H7 (cell line): Measurements from ENCODE around the gene ARHGAP22. TPM values are rescaled to one million over a fixed set of nuclear protein-coding genes. Genes with fewer than 3 reads are reported as not detected.

Experiments used
- DNase-seq: peaks from one replicate; pipeline ENCODE4 v3.0.0; 2012
- H3K27me3 ChIP-seq: 2 replicates; pipeline ENCODE4 v1.6.0; 2011; ENCODE audit warnings: mild to moderate bottlenecking, low read length; ENCODE audit not compliant: control insufficient read depth, insufficient read depth
- H3K36me3 ChIP-seq: replicated peaks from 2 replicates; pipeline ENCODE4 v1.5.1; 2011; ENCODE audit warnings: low read length; ENCODE audit not compliant: control insufficient read depth, insufficient read depth
- H3K4me3 ChIP-seq: 2 replicates; pipeline ENCODE4 v1.5.1; 2011; ENCODE audit warnings: low read depth, mild to moderate bottlenecking, control low read depth, low read length, moderate library complexity; ENCODE audit not compliant: insufficient read depth
- total RNA-seq: library from RNA; depleted of rRNA; stranded (reverse); fragments of >200 nt; shearing (Covaris generic); gene quantifications from 2 replicates; pipeline ENCODE4 v1.2.3, GENCODE V29; 2014

The ARHGAP22 gene
- total RNA-seq, 1 experiment from 2014 or later, result 9.1 TPM

DNA sequence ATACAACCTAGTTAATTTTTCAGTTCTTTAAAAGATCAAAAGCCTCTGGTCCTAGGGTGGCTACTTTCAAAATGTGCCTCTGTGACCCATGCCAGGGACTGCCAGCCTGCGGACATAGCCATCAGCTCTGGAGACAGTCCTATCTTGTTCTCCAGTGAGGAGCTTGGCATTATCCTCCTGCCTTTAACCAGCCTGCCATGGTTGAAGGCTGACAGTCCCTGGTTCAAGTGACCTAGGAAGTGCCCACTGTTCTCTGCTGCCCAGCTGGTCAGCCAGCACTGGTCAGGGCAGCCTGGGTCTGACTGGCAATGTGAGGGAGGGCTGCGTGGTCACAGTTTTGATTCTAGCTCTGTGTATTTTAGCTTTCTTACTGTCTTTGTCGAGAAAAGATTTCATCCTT lies 18.1 kb upstream of the ARHGAP22 start:
- Histone ChIP-seq H3K27me3 (no peaks in the 10 kb centered on the region), H3K36me3 (no peaks in the 10 kb centered on the region), H3K4me3 (no peak overlapping the region)
- no peak for DNase-seq

DNA sequence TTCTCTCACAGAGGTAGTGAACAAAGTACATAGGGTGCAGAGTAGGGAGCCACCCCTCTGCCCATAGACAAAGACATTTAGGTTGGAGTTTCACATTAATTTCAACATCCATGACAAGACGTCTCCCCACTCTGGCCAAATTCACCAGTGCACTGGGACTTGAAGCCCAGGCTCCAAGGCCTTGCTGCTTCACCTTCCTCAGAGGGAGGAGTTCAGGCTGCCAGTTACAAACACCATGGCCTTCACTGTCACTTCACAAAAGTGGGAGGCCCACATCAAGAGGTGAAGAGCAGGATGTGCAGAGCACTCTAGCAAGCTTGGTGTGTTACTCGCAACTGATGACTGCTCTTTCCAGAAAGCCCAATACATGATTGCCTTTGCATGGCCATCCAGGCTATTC lies 15.8 kb upstream of the ARHGAP22 start:
- Histone ChIP-seq H3K36me3 (no peaks in the 10 kb centered on the region), H3K4me3 (no peak overlapping the region), H3K27me3 (no peaks in the 10 kb centered on the region)
- DNase-seq, result no peak

DNA sequence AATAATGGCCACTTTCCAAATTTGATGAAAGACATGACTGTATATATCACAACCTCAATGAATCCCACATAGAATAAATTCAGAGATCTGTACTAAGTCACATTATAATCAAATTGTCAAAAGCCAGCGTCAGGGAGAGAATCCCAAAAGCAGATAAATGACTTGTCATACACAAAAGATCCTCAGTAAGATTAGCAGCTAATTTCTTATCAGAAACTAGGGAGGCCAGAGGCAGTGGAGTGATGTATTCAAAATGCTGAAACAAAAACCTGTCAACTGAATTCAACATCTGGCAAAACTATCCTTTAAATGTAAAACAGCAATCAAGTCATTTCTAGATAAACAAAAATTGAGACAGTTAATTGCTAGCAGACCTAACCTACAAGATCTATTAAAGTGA lies 11.6 kb upstream of the ARHGAP22 start:
- H3K4me3 ChIP-seq, result no peak overlapping the region
- H3K36me3 ChIP-seq, result no peaks in the 10 kb centered on the region
- H3K27me3 ChIP-seq, result no peaks in the 10 kb centered on the region
- DNase-seq, result no peak

DNA sequence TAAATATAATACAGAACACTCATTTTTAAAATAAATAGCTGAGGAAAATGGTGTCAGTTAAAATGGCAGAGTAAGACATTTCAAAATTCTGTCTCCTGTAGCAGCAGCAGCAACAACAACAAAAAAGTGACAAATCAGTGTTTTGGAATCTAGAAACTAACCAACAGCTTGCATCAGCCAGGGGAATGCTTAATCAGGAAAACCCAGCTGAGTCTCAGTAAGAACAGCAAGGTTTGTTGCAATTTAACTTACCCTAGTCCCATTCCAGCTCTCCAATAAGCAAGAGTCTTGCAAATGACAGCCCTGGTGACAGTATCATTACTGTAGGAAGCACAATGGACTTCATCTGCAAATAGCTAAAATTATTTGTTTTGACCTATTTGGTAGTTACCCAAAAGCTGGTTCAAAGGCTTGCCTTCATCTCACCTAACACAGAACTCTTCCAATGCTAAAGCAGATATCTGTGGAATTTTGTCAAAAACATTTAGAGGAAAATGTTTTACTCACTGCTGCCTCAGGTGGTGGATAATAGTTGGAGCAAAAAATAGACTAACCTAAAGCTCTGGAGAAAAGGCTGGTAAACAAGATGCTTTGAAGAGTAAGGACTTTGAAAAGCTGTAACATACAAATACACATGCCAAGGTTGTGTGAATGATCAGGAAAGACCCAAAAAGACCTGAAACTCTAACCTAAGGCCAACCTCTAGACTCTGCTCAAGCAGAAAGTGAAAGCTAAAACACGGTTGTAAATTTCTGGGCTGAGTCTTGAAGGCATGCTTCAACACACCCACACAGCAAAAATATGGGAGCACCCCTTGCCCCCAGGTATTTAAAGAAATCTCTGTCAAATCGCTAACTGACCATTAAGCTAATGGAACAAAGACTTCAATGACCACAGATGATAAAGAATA lies 9.9 kb upstream of the ARHGAP22 start:
- Histone ChIP-seq H3K27me3 (no peaks in the 10 kb centered on the region), H3K36me3 (no peaks in the 10 kb centered on the region), H3K4me3 (no peak overlapping the region)
- DNase-seq, result no peak

DNA sequence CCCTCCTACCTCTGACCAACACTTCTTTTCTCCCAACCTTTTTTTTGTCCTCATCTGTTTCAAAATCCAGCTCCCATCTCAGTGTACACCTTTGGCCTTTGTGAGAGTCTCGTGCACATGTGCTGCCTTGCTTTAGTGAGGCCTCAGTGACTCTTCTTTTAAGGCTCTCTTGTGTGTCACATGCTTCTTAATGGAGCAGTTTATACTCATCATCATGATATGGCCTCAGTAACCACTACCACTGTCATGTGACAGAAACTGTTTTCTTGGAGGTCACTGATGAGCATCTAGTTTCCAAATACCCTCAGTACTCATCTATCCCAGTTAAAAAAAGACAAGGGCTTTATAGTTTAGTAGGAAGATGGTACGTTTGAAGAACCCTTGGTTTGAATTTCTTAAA lies 8.1 kb upstream of the ARHGAP22 start:
- Histone ChIP-seq H3K27me3 (no peaks in the 10 kb centered on the region), H3K4me3 (no peak overlapping the region), H3K36me3 (no peaks in the 10 kb centered on the region)
- DNase-seq, result no peak

DNA sequence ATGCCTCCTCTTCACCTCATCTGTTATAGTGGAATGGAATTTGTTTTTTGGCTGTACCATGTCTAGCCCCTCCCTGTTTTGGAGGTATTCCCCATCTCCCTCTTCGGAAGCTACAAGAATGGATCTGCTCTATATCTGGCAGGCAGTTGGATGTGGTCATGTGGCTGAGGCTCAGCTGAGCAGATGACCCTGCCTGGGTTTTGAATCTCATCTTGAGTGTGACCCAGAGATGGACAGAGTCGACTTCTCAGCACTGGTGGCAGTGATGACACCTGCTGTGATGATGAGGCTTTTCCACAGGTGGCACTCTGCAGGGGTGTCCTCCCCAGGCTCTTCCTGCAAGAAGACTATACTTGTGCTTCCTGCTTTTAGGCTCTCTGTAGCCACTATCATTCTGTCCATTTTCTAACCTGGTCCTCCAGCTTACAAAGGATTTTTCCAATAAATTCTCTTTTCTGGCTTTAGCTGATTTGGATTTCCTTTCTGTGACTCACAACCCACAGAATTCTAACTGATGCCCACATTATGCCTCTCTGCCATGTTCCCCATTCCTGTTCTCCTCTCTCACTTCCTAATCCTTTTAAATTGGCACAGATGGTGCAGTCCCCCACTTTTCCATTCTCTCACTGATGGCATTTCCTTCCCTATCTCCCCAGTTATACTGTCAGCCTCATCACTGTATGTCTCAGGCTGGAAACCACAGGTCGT lies 7.5 kb upstream of the ARHGAP22 start:
- no peaks in the 10 kb centered on the region; the same call in 1 of the 2 replicates for H3K27me3 ChIP-seq
- no peak overlapping the region for H3K4me3 ChIP-seq
- no peaks in the 10 kb centered on the region for H3K36me3 ChIP-seq
- DNase-seq, result no peak

DNA sequence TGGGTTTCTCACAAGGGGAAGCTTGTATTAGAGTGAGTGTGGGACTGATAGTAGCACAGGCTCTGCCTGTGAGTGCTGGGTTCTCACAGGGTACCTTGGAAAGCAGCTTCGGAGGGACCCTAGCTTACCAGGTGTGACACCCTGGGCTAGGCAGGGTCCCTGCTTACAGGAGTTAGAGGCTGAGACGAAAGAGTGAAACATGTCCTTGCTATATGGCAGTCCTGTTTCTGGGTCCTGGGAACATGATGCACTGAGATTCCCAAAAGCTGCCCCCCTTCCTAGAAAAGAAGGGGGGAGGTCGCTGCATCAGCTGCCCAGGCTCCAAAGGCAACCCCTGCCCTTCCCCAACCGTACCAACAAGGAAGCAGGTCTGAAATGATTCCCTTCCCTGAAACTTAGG lies 6.3 kb upstream of the ARHGAP22 start:
- DNase-seq, result no peak
- H3K27me3 ChIP-seq, result peaks cover 2% of the 10 kb centered on the region; the same call in 1 of the 2 replicates
- H3K4me3 ChIP-seq, result no peak overlapping the region
- no peaks in the 10 kb centered on the region for H3K36me3 ChIP-seq

DNA sequence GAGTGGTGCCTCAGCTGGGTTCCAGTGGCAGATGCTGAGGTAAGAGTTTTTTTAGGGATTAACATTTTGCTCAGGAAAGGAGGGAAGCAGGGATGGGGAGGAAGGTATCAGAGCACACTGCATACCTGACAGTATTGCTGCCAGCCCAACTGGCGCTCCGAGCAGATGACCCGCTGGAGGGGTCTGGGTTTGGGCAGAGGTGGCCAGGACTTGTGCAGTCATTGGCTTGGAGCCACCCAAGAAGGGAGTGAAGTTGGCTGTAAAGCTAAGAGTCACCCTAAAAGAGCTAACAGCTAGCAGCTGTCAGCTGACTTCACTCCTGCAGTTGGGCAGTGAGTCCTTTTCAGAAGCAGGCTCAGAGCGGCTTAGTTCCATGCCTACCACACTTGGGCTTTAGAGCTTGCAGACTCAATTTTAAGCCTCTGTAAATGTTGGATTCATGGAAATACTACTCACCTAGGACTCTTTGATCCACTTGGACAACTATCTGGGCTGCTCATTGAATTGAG lies 5.8 kb upstream of the ARHGAP22 start:
- DNase-seq, result no peak
- Histone ChIP-seq H3K4me3 (no peak overlapping the region), H3K36me3 (no peaks in the 10 kb centered on the region)

DNA sequence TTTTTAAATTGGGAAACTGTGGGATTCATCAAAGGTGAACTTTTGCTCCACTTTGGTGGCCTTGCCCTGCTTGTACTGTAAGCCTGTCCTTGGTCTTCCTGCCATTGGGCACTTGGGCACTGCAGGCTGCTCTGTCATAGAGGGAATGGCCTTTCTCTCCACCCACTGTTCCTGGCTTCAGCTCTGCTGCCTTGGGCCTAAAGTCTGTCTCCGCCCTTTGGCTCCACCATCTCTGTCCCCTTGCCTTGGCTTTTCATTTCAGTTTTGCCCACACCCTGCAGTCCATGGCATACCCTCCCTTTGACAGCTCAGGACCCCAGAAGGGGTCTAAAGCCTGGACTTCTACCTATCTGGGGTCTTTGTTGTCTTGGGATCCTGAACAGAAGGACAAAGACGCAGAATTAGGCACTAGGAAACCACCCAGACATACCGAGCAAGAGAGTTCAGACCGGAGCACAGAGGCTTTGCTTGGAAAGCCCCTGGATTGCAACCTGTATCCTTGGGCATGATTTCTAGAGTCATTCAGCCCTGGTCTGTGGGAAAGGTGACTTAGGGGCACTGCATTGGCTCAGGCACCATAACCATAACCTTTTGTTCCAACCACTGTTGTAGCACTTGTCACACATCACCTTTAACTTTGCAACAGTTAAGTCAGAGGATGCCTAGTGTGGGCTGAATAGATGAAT lies 5.2 kb upstream of the ARHGAP22 start:
- no peak overlapping the region for H3K4me3 ChIP-seq
- H3K36me3 ChIP-seq, result no peaks in the 10 kb centered on the region
- peaks cover 5% of the 10 kb centered on the region; the same call in 1 of the 2 replicates for H3K27me3 ChIP-seq
- DNase-seq, result no peak

More for the DNA sequence above, 5.8 kb upstream of the ARHGAP22 start:
- peaks cover 5% of the 10 kb centered on the region; the same call in 1 of the 2 replicates for H3K27me3 ChIP-seq

DNA sequence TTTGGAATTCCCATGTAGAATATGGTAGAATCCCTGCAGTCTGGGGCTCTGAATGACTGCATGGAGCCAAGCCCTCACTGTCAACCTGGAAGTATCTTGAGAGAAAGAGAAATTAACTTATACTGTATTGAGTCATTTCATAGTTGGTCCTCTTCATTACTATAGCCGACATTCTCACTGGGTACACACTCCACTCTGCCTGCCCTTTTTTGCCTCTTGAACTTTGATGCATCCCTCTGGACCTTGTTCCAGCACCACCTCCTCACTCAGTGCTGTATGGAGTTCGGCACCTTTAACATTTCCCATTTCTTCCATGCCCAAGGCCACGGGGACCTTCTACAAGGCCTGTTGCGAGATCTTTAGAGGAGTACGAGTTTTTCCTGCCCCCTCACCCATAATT lies 4.6 kb upstream of the ARHGAP22 start:
- Histone ChIP-seq H3K27me3 (peaks cover 7% of the 10 kb centered on the region; the same call in 1 of the 2 replicates), H3K36me3 (no peaks in the 10 kb centered on the region), H3K4me3 (no peak overlapping the region)
- no peak for DNase-seq

DNA sequence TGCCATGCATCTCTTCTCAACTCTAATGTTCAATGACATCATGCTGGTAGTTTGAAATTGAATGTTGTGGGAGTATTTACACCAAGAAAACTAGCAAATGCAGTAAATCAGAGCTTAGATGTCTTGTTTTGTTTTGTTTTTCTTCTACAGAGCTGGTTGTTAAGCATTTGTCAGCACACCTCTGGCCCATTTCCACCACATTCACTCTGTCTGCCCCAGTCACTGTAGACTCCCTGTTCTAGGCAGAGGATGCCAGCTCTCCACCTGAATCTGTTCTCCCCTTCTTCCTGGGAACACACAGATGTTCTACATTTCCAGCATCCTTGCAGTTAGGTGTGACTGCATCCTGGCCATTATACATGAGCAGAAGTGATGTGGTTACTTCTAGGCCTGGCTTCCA lies 4.1 kb upstream of the ARHGAP22 start:
- no peak for DNase-seq
- Histone ChIP-seq H3K27me3 (peaks cover 12% of the 10 kb centered on the region; the same call in 1 of the 2 replicates), H3K4me3 (no peak overlapping the region), H3K36me3 (no peaks in the 10 kb centered on the region)

DNA sequence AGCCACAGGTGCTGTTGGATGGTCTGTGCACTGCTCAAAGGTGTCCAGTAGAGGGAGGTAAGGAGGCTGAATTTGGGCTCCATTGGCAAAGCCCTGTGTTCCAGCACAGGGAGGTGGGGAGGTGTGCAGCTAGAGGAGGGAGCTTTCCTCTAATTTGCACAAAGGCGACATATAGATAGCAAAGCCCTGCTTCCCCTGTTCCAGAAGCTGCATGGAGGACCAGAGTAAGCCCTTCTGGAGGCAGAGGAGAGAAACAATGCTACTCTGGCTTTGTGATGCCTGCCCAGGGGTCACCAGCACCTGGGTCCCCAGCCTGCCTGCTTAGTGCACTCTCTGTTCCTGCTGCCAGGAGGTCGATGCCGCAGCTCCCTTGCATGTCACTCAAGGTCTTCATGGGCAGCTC lies 3.4 kb upstream of the ARHGAP22 start:
- no peaks in the 10 kb centered on the region for H3K36me3 ChIP-seq
- peak; percentile 85 for DNase-seq
- H3K27me3 ChIP-seq, result peaks cover 13% of the 10 kb centered on the region; the same call in 1 of the 2 replicates
- H3K4me3 ChIP-seq, result no peak overlapping the region

DNA sequence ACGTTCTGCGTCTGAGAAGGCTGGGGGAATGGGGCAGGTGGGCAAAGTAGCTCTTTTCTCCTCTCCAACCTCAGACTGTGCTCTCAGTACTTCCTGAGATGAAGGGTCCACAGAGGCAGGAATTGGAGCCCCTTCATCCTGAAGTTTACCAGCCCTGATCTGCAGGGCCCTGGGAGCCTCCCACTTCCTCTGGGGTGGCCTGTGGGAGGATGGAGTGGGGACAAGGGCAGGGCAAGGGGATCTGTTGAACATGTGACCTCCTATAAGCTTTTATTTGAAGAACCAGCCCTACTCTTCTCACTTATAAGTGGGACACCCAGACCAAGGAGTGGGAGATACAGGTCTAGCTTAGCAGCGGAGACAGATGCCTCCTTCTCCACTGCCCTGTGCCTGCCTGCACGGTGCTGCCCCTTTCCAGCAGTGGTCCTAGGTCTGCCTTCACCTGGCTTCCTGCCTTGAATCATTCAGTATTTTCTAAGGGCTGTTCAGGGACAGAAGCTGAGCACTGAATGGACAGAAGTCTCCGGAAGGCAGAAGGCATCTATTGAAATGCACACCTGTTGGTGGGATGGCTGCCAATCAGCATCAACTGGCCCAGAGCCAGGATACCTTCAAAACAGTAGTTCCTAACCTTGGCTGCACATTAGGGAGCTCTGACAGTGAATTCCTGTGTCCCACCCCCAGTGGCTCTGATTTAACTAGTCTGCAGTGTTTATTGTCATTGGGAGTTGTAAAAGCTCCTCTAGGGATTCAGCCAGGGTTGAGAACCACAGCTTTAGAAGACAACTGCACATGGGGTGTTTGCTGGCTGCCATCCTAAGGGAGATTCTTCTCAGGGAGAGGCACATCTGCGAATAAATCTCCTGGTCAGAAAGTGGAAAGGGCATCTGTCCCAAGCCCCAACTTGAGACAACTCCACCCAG lies 2.7 kb upstream of the ARHGAP22 start:
- H3K36me3 ChIP-seq, result no peaks in the 10 kb centered on the region
- H3K4me3 ChIP-seq, result no peak overlapping the region
- peaks cover 13% of the 10 kb centered on the region; the same call in 1 of the 2 replicates for H3K27me3 ChIP-seq
- DNase-seq, result no peak
